ENCODE data around the gene KDM4B.

Gene KDM4B

DNA sequence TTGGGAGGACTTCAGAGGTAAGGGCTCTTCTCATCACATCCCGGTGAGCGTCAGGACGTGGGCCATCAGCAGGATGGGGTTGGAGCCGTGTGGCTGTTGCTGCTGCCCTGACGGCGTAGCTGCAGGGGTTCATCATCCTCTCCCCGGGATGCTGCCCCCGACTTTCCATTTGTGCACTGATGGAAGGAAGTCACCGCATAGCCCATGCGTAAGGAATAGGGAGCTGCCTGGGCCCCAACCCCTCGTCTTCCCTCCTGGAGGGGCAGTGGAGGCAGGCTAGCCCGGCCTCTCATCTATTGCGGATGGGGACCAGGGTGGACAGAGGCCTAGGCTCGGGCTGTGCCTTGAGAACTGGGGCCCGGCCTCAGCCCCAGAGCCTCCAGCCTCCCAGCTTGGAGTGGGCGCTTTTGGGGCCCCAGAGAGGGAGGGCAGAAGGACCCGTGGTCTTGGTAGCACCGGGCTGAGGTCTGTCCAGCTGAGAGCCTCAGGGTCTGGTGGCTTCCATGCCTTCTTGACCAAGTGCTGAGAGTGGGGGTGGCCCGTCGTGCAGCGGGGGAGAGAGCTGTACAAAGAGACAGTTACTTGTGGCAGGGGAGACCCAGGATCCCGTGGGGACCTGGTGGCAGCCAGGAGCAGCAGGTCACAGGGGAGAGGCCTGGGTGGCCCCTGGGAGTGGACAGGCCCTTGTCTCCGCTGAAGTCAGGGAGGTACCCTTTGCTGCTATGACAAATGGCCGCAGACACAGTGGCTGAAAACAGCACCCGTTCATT is 44.0 kb downstream of the KDM4B start:
- DNase-seq (ENCODE audit: low read depth in 2 of 2), result no peak

DNA sequence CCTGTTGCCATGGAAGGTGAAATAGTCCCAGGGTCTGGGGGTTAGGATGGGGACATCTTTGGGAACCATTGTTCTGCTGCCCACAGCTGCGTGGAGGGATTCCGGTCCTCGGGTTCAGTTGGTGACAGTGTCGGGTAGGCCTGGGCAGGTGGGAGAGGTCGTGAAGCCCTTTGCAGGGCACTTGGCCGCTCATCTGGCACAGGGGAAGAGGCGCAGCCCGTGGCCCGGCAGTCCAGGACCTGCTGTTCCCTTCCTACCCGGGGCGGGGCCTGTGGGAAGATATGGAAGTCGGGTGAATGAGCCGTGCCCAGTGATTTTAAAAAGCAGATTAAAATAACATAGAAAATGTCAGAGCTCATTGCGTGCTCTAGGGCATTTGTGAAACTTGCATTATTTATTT is 44.8 kb downstream of the KDM4B start:
- DNase-seq (ENCODE audit: low read depth in 2 of 2), result no peak

DNA sequence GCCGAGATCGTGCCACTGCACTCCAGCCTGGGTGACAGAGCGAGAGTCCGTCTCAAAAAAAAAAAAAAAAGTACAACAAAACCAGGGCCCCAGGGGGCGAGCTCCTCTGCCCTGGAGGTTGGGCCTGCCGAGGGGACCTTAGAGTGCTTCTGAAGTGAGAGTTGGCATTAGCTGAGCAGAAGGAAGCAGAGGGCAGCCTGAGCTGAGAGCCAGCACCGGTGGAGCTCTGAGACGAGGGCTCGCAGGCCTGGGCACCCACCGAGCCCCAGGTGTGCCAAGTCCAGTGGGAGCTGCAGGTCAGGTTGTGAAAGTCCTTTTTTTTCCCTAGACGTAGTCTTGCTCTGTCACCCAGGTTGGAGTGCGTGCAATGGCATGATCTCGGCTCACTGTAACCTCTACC is 46.0 kb downstream of the KDM4B start:
- no peak for DNase-seq (ENCODE audit: low read depth in 2 of 2)

DNA sequence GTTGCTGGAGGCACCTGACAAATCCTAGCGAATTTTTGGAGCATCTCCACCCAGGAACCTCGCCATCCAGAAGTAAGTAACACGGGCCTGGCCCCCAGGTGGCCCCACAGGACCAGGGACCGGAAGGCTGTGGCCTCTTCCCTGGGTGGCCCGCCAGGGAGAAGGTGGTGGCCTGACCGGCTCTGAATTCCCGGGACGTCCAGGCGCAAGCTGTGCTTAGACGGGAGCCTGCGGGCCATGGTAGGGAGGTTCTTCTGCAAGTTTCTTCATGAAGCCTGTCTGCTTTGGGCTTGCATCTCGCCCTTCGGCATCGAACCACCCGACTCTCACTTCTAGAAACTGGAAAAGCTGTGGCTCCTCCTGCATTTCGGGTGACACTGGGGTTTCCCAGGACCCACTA is 47.4 kb downstream of the KDM4B start:
- no peak for DNase-seq (ENCODE audit: low read depth in 2 of 2)

DNA sequence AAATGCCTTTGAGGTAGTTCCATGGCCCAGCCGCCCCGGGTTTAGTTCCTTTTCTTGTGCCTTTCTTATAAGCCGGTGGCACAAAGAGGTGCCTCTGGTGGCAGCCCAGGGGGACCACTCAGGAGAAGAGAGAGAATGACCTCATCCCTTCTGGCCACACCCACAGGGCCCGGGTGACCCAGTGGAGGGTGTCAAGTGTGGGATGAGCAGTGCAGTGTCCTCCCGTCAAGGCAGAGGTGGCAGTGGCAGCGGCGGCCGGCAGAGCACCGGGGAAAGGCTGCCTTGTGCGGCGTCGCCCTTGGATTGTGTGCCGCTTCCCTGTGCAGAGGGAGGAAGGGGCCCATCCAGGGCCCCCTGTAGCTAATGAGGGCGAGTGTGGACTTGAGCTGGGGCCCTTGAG is 47.9 kb downstream of the KDM4B start:
- no peak for DNase-seq (ENCODE audit: low read depth in 2 of 2)

DNA sequence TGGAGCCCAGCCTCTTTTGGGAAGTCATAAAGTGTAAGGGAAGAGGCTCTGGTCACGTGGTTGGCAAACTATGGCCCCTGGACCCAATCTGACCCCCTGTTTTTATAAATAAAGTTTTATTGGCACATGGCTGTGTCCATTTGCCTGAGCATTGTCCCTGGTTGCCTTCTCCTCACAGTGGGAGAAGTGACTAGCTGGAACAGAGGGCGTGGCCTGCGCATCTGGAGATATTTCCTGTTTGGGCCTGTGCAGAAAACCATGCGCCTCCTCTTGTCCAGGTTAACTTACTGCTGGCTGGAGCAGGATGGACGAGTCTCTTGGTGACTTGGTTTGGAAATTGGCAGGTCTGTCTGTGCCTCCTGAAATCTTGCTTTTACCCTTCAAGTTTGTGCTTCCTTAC is 48.3 kb downstream of the KDM4B start:
- no peak for DNase-seq (ENCODE audit: low read depth in 2 of 2)

DNA sequence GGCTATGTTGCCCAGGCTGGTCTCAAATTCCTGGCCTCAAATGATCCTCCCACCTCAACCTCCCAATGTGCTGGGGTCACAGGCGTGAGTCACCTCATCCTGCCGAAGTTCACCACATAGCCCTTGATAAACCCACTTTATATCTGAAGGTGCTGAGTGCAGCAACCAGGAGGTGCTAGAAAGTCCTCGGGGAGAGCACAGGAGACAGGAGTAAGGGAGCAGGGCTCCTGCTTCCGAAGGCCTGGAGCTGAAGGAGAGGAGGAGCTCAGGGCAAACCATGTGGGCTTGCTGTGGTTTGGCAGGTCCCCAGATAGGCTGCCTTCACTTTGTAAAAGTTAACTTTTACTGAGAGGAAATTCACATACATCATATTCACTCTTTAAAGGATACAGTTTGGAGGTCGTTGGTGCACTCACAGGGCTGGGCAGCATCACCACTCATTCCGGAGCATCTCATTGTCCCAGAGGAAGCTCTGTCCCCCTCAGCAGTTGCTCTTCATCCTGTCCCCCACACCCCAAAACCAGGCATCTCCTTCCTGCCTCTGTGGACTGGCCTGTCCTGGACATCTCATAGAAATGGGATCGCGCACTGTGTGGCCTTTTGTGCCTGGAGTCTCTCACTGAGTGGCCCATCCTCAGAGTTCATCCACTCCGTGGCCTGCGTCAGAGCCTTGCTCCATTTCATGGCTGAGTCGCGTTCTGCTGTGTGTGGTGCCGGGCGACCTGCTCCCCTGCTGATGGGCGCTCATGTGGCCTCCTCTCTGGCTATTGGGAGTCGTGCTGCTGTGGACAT is 49.5 kb downstream of the KDM4B start:
- no peak for DNase-seq (ENCODE audit: low read depth in 2 of 2)

DNA sequence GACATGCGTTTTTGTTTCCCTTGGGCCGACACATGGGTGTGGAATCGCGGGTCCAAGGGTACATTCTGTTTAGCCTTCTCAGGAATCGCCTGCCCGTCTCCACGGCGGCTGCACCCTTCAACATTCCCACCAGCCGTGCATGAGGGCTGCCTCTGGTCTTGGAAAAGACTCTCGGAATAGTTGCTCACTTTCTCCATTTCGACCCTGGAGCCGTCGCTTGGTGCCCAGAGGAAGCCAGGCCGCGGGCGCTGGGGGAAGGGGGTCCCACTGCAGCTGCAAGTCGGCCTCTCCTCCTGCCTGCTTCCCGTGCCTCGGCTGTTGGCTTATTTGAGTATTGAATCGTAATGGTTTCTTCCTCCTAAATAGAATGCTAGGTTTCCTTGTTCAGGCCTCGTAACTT is 51.5 kb downstream of the KDM4B start:
- no peak for DNase-seq (ENCODE audit: low read depth in 2 of 2)

DNA sequence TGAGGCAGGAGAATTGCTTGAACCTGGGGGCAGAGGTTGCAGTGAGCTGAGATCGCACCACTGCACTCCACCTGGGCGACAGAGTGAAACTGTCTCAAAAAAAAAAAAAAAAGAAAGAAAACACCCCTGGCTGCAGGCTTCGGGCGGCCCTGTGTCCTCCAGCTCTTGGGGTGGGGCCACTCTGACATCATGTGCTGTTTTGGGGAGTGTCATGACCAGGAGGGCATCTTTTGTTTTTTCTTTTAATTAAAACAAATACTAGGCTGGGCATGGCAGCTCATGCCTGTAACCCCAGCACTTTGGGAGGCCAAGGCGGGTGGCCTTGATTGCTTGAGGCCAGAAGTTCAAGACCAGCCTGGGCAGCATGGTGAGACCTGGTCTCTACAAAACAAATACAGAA is 52.1 kb downstream of the KDM4B start:
- no peak for DNase-seq (ENCODE audit: low read depth in 2 of 2)

DNA sequence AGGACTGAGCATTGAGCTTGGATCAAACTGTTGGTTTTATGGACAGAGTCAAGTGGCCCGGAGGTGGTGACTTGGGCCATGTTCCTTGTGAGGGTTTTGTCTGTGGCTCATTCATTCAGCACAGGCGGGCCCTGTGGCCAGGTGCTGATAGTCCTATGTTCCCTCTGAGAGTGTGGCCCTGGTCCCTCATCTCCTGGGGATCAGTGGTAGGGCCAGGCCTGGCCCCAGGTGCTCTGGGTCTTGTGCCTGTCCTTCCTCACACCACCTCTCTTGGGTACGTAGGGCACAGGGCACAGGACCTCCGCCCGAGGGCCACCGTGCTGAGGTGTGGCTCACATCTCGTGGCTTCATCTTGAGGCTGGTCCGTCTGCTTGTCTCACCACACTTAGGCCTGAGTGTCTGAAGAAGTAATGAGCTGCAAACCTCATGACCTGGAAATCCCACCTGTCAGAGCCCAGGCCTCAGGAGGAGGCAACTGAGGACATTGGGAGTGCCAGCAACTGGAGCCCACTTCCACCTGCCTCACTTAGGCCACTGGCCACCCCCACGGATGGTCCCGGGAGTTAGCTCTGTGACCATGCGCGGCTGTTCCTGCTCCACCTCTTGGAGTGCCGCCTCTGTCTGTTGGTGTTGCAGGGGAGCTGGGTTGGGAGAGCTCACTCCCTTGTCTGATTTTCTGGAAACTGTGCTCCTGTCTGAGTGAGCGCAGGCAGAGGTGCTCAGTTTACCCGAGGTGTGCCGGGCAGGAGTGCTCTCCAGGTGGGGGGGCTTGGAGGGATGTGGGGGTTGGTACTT is 53.4 kb downstream of the KDM4B start:
- DNase-seq (ENCODE audit: low read depth in 2 of 2), result no peak

DNA sequence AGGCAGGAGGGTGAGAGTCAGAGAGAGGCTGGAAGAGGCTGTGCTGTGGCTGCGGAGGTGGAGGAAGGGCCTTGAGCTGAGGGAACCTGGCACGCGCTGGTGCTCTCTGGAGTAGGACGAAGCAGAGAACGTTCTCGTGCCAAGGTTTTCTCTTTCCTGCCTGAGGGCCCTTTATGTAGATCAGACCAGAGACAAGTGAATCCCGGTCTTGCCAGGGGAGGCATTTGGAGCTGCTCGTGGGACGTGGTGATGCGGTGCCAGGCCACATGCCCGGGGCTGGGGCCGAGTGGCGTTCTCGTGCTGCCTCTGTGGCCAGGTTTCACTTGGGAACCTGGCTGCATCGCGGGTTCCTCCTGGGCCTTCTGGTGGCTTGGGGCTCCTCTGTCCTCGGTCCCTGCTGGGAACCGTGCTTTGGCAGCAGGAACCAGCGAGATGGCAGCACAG is 54.2 kb downstream of the KDM4B start:
- DNase-seq (ENCODE audit: low read depth in 2 of 2), result no peak

DNA sequence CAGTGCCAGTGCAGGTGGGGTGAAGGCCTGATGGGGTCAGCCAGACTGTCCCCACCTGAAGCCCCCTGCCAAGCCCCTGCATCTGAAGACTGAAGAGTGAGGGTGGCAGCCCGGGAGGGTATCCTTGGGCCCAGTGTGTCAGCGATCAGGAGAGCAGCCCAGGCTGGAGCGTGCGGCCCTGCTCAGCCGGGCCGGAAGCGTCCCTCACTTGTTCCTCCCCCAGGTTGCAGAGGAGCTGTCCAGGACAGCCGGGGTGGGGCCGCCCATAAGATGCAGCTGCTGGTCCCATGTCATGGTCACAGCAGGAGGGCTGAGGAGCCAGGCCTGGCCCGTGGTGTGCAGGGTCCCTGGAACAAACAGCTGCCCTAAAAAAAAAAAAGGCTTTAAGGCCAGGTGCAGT is 55.4 kb downstream of the KDM4B start:
- DNase-seq (ENCODE audit: low read depth in 2 of 2), result no peak

DNA sequence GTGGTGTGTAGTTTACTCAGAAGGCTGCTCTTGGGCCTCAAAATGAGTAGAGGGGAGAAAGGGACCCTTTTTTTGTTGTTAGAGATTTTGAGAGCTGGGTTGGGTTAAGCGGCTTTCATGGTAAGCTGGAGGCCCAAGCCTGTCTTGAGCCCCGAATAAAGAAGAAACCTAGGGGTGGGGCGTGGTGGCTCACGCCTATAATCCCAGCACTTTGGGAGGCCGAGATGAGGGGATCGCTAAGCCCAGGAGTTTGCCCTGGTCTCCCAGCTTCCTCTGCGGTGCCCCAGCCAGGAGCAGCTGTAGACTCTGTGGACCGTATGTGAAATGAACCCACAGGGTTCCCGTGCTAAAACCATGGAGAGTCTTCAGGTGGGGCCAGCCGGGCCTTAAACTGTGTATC is 56.1 kb downstream of the KDM4B start:
- no peak for DNase-seq (ENCODE audit: low read depth in 2 of 2)

DNA sequence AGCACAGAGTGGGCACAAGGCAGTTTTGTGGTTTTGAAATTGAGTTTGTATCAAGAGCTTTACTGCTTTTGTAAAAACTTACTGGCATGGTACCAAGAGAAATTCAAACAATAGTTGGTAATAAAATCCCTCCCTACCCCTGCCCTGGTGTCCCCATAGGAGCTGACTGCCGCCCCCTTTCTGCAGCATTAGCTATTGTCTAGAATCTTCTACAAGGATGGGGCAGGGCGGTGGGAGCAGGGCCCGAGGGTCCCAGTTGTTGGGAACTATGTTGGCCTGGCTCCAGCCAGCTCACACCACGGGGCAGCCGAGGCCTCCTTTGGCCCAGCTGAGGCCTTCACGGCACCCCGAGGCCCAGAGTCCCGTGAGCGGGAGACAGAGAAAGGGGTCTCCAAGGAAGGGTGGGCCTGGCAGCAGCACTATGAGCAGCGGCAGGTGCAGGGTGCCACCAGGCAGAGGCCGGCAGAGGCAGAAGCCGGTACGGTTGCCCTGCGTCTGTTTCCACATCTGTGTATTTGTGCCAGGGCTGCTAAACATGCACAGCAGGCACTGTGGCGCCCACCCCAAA is 57.9 kb downstream of the KDM4B start:
- DNase-seq (ENCODE audit: low read depth in 2 of 2), result no peak

DNA sequence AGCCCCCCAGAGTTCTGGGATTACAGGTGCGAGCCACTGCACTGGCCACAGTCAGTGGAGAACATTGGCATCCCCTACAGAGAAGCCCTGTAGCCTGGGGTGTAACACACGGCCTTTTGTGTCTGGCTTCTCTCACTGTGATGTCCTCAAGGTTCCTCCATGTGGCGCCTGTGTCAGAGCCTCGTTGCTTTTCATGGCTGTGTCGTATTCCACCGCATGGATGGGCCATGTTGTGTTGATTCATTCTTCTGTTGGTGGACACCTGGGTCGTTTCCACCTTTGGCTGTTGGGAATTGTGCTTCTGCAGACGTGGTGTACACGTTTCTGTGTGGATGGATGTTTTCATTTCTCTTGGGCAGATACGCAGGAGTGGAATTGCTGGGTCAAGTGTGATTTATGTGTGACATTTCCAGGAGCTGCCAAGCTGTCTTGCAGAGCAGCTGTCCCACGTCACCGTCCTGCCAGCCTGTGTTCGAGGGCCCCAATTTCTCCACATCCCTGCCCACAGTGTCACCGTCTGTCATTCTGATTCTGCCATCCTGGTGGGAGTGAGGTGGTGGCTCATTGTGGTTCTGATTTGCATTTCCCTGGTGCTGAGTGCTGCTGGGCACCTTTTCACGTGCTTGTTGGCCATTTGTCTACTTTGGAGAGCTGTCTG is 59.4 kb downstream of the KDM4B start:
- no peak for DNase-seq (ENCODE audit: low read depth in 2 of 2)

DNA sequence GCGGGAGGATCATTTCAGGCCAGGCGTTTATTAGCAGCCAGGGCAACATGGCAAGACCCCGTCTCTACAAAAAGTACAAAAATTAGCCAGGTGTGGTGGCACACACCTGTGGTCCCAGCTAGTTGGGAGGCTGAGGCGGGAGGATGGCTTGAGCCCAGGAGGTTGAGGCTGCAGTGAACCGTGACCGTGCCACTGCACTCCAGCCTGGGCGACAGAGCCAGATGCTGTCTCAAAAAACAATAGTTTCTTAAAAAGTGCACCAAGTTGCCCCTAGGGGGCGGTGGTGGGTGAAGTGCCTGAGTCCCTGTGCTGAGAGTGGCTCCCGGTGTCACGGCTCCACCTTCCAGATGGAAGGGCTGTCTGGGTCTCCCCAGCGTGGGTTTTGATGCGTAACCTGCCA is 60.7 kb downstream of the KDM4B start:
- peak; percentile 32 for DNase-seq (ENCODE audit: low read depth in 2 of 2)

DNA sequence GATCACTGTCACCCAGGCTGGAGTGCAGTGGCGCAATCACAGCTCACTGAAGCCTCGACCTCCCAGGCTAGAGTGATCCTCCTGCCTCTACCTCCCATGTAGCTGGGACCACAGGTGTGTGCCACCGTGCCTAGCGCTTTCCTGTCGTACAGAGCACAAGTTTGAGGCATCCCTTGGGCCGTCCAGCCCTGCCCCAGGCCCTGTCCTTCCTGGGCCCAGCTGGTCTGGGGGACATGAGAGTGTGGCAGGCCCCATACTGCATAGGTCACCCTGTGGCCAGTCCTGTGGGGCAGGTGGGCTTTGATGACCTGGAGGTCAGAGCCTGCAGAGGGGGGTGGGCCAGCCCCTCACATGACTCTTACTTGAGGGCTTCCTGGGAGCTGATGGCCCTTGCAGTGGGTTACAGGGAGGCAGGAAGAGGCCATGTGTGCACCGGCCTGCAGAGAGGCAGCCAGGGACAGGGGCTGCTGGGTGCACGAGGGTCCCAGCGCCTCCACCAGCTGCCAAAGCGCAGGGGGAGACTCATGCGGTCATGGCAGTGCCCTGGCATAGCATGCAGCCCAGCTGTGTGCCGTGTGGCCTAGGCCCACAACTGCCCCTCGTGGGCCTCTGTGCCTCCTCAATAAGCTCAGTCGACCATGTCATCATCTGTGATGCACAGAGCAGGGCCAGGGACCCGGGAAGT is 61.4 kb downstream of the KDM4B start:
- no peak for DNase-seq (ENCODE audit: low read depth in 2 of 2)

DNA sequence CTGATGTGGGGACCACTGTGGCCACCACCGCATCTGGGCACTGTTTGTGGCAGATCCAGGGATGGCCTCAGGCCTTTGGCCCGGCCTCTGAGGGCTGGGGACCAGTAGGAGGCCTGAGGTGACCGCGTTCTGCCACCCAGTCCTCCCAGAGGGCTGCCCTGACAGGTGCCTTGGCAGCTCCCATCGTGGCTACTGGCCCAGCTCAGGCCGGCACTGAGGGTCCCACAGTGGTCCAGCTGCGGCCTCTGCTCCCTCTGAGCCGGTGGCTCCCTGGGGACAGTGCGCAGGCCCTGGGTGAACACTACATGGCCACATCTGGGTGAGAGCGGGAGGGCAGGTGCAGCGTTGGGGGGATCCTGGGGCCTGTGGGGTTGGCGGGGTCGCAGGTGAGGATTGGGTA is 61.9 kb downstream of the KDM4B start:
- DNase-seq (ENCODE audit: low read depth in 2 of 2), result no peak

DNA sequence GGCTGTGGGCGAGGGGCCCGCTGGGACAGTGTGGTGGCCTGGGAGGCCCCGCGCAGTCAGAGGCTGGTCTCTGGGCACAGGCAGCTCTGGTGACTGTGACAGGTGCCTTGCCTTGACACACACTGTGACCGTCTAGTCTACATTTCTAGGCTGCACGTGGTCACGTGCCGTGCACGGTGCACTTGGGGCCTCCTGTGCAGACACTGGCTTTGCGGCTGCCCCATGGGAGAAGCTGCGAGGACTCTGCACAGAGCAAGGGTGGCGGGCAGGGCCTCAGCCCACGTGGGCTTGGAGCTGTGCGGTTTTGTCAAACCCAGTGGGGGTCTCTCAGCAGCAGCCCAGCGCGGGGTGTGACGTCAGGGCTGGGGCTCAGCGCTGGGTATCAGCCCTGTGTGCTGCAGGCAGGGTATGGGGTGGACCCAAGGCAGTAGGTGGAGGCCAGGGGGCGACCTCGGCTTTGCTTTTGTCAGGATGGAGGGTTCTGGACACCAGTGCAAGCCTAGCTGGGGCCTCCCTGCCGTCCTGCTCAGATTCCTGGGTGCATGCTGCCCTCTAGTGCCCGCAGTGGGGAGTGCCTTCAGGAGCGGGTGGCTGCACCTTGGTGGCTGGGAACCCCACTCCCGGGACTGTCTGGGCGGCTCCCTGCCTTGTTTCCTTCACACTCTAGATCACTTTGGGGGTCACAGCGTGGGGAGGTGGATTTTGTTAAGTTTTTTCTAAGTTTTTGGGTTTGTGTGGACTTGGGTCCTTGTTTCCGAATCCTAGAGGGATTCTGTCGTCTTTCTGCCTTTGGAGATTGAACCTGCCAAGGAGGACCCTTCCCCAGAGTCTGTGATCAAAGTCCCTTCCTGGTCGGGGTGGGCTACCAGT is 62.6 kb downstream of the KDM4B start:
- peak; percentile 67 for DNase-seq (ENCODE audit: low read depth in 2 of 2)
